ENCODE results near the gene PSORS1C1. TPM values are rescaled to one million over a fixed set of nuclear protein-coding genes. Genes with fewer than 3 reads are reported as not detected.
"Not testable (repeated sequence)": the region's sequence is repeated elsewhere in the genome, so short reads cannot be mapped to it uniquely, and the experiment has no call there.

Gene PSORS1C1, protein sequence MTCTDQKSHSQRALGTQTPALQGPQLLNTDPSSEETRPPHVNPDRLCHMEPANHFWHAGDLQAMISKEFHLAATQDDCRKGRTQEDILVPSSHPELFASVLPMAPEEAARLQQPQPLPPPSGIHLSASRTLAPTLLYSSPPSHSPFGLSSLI
- total RNA-seq (0.80 and 1.4 TPM in 2 replicates), polyA plus RNA-seq (3.9 and 4.6 TPM in 2 replicates)

DNA sequence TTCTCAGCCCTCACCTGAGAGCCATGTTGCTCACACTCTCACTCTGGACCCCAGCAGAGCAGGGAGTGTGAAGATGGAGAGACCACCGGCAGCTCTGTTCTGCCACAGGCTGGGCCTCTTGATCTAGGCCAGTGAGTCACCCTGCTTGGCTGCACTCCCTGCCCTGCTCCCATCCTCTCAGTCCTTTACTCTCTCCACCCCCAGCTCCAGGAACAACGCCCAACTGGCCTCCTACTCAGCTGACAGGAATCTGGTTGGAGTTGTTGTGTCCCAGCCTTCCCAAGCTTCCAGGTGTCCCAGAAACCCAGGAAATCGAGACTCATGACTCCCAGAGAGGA is at the start of gene PSORS1C1:
TSS of gene PSORS1C1 (plus strand) at position 260 of the 338 bp plus-strand sequence. CDS start 14,833 bp downstream, outside the sequence.
- Histone ChIP-seq H3K27ac (peak within 1 kb of the TSS; percentile 94), H2AFZ (no peak within 1 kb of the TSS)
- DNase-seq (ENCODE audit: low spot score): peak; percentile 89

GRCh38 chr6:31065556-31065955 is 49.0 kb upstream of the PSORS1C1 start:
- H3K9me2 ChIP-seq (replicated peaks; ENCODE audit: insufficient read depth): no peaks in the 10 kb centered on the region
- no peak overlapping the region for H3K4me2 ChIP-seq
- no peaks in the 10 kb centered on the region for H3K27me3 ChIP-seq
- H3K79me2 ChIP-seq: no peaks in the 10 kb centered on the region
- TF ChIP-seq EZH2 (IDR thresholded peaks at IDR 0.05; ENCODE audit: borderline replicate concordance): no peak
- no peak for TF ChIP-seq CTCF (IDR thresholded peaks at IDR 0.05; ENCODE audit: poor library complexity)
- no peak for TF ChIP-seq EZH2phosphoT487 (IDR thresholded peaks at IDR 0.05; ENCODE audit: low read depth, severe bottlenecking, unreplicated experiment)
- H2AFZ ChIP-seq: no peak overlapping the region
- peaks cover 6% of the 10 kb centered on the region for H3K4me1 ChIP-seq (ENCODE audit: insufficient read depth)
- no peaks in the 10 kb centered on the region for H4K20me1 ChIP-seq (ENCODE audit: insufficient read depth, poor library complexity, severe bottlenecking)
- WGBS (ENCODE audit: low lambda C conversion rate, missing lambda C conversion rate): 36% methylated on average over 2 of the region's 2 CpGs
- no peaks in the 10 kb centered on the region for H3K9me3 ChIP-seq (ENCODE audit: low read depth)
- peak overlapping the region; percentile 21 for H3K27ac ChIP-seq
- DNase-seq (ENCODE audit: low spot score): peak; percentile 26
- H3K4me3 ChIP-seq: no peak overlapping the region
- H3K36me3 ChIP-seq (replicated peaks; ENCODE audit: insufficient read depth, low read depth): no peaks in the 10 kb centered on the region

More for the DNA sequence above, at the start of gene PSORS1C1:
- WGBS (ENCODE audit: low lambda C conversion rate, missing lambda C conversion rate): 27% methylated on average over 3 of the region's 3 CpGs
- H3K79me2 ChIP-seq: no peaks in the 10 kb centered on the region
- H4K20me1 ChIP-seq (ENCODE audit: insufficient read depth, poor library complexity, severe bottlenecking): no peaks in the 10 kb centered on the region
- H3K4me1 ChIP-seq (ENCODE audit: insufficient read depth): peaks cover 18% of the 10 kb centered on the region
- H3K4me3 ChIP-seq: no peak within 1 kb of the TSS
- H3K9me3 ChIP-seq (ENCODE audit: low read depth): no peaks in the 10 kb centered on the region
- no peak for TF ChIP-seq CTCF (IDR thresholded peaks at IDR 0.05; ENCODE audit: poor library complexity)
- H3K27me3 ChIP-seq: no peaks in the 10 kb centered on the region
- H3K9me2 ChIP-seq (replicated peaks; ENCODE audit: insufficient read depth): no peaks in the 10 kb centered on the region
- peak within 1 kb of the TSS; percentile 65 for H3K4me2 ChIP-seq
- H3K36me3 ChIP-seq (replicated peaks; ENCODE audit: insufficient read depth, low read depth): no peaks in the 10 kb centered on the region

DNA sequence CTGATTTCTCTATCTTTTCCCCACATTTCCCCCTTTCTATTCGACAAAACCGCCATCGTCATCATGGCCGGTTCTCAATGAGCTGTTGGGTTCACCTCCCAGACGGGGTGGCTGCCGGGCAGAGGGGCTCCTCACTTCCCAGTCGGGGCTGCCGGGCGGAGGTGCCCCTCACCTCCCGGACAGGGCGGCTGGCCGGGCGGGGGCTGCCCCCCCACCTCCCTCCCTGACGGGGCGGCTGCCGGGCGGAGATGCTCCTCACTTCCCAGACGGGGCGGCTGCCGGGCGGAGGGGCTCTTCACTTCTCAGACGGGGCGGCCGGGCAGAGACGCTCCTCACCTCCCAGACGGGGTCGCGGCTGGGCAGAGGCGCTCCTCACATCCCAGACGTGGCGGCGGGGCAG is 47.6 kb upstream of the PSORS1C1 start:
- not testable (repeated sequence) for DNase-seq (ENCODE audit: low spot score); H2AFZ ChIP-seq; H3K79me2 ChIP-seq; H3K4me2 ChIP-seq; H3K4me1 ChIP-seq (ENCODE audit: insufficient read depth); H4K20me1 ChIP-seq (ENCODE audit: insufficient read depth, poor library complexity, severe bottlenecking); H3K9me2 ChIP-seq (replicated peaks; ENCODE audit: insufficient read depth); H3K27ac ChIP-seq; H3K36me3 ChIP-seq (replicated peaks; ENCODE audit: insufficient read depth, low read depth); H3K9me3 ChIP-seq (ENCODE audit: low read depth); H3K27me3 ChIP-seq; H3K4me3 ChIP-seq
- WGBS (ENCODE audit: low lambda C conversion rate, missing lambda C conversion rate): 92% methylated on average over 12 of the region's 32 CpGs

DNA sequence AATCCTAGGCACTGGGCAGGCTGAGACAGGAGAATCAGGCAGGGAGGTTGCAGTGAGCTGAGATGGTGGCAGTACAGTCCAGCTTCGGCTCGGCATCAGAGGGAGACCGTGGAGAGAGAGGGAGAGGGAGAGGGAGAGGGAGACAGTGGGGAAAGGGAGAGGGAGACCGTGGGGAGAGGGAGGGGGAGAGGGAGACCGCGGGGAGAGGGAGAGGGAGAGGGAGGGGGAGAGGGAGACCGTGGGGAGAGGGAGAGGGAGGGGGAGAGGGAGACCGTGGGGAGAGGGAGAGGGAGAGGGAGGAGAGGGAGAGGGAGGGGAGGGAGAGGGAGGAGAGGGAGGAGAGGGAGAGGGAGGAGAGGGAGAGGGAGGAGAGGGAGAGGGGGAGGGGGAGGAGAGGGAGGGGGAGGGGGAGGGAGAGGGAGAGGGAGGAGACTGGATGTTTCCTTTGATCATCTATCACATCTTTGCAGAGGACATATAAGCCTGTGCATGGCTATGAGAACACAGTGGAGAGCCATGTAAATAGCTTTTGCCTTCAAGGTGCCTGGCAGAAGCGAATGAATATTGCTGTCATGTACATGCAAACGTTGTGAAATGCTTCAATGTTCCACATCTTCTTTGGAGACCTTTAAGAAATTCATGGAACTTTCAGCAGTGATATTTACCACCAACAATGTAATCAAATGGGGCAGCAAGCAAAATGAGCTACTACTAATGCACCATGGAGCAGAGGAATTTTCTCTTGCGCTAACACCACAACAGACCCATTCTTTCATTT is 46.5 kb upstream of the PSORS1C1 start:
- not testable (repeated sequence) for H3K27ac ChIP-seq; H3K9me2 ChIP-seq (replicated peaks; ENCODE audit: insufficient read depth); DNase-seq (ENCODE audit: low spot score); H3K9me3 ChIP-seq (ENCODE audit: low read depth); H3K36me3 ChIP-seq (replicated peaks; ENCODE audit: insufficient read depth, low read depth); H3K4me2 ChIP-seq; H3K4me3 ChIP-seq; H3K79me2 ChIP-seq; H3K4me1 ChIP-seq (ENCODE audit: insufficient read depth); H2AFZ ChIP-seq; H4K20me1 ChIP-seq (ENCODE audit: insufficient read depth, poor library complexity, severe bottlenecking); H3K27me3 ChIP-seq
- 85% methylated on average over 6 of the region's 11 CpGs for WGBS (ENCODE audit: low lambda C conversion rate, missing lambda C conversion rate)
